ENCODE measurements around the gene SLC12A9.
"Not testable (repeated sequence)": the region's sequence is repeated elsewhere in the genome, so short reads cannot be mapped to it uniquely, and the experiment has no call there.

SLC12A9 gene, protein sequence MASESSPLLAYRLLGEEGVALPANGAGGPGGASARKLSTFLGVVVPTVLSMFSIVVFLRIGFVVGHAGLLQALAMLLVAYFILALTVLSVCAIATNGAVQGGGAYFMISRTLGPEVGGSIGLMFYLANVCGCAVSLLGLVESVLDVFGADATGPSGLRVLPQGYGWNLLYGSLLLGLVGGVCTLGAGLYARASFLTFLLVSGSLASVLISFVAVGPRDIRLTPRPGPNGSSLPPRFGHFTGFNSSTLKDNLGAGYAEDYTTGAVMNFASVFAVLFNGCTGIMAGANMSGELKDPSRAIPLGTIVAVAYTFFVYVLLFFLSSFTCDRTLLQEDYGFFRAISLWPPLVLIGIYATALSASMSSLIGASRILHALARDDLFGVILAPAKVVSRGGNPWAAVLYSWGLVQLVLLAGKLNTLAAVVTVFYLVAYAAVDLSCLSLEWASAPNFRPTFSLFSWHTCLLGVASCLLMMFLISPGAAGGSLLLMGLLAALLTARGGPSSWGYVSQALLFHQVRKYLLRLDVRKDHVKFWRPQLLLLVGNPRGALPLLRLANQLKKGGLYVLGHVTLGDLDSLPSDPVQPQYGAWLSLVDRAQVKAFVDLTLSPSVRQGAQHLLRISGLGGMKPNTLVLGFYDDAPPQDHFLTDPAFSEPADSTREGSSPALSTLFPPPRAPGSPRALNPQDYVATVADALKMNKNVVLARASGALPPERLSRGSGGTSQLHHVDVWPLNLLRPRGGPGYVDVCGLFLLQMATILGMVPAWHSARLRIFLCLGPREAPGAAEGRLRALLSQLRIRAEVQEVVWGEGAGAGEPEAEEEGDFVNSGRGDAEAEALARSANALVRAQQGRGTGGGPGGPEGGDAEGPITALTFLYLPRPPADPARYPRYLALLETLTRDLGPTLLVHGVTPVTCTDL

DNA sequence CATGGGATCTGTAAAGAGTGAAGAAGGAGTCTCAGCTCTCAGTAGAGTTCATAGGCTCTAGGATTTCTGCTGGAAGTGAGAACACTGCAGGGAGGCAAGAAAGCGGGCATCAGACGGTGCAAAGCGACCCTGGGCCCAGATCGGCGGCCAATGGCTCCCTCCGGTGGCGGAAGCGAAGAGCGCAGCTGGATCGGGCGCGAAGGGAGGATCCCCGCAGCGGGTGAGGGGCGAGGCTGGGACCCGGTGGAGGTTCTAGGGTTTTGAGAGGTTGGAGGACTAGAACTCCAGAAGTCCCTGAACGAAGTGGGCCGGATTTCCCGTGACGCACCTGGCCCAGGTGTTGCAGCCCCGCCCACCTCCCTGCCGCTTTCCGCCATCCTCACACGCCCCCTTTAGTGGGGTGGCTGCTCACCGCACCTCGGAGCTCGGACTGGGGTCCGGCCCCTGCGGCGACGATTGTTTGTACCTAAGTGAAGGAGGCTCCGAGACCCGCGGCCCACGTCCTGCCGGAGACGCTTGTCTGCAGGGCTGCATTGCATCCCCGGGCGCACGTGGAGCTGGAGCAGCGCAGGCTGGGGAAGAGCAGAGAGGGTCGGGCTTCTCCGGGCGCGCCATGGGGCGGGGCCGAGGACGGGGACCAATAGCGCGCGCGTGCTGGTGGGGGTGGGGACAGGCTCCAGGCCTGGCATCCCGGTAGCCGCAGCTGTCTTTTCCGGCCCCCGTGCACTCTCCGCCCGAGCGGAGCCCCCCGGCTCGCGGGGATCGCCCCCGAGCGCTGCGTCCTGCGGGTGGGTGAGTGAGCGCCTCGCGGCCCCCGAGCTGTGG is at the start of gene SLC12A9:
Gene SLC12A9 (plus strand): TSS at position 666 of the 825 bp plus-strand sequence. CDS start 1,485 bp downstream, outside the sequence.
- DNase-seq (ENCODE audit: low read depth) = peak; percentile 64

DNA sequence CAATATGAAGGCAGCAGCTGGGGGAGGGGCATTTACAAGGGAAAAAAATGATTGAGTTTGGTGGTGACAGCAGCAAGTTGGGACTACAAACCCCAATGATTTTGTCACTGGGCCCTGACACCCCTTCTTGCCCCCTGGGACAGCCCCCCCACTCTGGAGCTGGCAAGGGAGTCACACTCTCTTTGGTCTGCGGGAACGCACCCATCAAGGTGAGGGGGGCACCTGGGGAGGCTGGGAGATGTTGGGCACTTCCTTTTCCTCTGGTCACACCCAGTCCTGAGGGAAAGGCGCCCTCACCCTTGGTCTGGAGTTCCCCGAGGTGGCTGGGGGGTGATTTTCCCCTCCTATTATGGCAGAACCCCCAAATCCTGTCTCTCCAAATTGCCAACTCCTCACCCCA is 49.6 kb upstream of the SLC12A9 start:
- DNase-seq (ENCODE audit: low read depth) = no peak

DNA sequence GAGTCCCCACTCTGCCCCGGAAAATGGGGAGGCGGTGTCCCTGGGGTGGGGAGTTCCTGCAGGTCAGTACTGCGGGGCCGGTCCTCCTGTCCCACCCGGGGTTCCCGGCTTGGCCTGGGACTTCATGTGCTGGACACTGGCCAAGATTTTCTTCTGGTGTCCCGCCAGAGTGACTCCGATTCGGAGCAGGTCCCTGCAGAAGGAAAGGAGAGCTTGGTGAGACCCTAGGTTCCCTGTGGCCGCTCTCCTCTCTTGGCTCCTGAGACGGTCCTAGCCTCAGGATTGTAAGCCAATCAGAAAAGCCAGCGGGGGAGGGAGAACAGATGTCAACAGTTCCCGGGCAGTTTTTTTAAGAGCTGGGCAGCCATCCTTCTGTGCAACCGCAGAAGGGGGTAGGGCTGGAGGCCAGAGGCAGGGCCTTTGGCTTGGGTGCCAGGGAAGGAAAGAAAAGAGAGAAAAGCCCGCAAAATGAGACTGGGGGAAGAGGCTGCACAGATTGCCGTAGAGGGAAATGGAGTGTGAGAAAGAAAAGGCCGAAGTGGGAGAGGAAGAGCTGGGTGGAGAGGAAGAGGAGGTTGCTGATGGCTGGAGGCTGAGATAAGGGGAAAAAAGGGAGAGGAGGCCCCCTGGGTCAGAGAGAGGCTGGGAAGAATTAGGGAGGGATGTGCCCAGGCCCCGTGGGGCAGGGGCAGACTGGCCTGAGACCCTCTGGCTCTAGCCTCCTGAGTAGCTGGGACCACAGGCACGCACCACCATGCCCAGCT is 48.9 kb upstream of the SLC12A9 start:
- DNase-seq (ENCODE audit: low read depth) = no peak

DNA sequence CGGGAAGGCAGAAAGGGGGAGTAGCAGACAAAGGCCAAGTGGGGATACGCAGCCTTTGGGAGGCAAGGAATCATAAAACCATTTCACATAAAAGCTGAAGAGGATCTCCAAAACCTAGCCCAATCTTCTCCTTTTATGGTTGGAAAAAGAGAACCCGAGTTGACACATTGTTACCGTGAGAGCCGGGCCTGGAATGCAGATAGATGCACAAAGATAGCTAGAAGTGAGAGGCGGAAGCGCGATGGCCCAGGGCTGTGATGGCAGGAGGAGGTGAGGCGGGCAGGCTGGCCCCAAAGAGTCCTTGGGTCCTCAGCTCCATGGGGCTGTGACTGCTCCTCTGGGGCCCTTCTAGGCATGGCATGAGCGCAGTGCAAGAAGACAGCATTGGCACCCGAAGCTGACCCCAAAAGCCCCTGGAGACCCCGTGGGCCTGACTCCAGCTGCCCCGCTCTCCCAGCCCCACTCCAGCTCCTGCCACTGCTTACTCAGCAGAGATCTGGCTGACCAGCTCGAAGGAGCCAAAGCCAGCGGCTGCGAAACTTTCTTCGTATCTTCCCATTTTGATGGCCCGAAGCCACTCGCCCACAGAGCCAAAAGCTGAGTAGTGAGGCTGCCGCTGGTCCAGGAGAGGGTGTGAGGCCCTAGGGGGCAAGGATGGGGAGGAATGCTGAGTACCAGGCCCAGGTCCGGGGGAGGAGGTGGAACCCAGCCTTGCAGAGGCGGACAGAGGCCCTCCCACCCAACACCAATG is 47.7 kb upstream of the SLC12A9 start:
- no peak for DNase-seq (ENCODE audit: low read depth)

DNA sequence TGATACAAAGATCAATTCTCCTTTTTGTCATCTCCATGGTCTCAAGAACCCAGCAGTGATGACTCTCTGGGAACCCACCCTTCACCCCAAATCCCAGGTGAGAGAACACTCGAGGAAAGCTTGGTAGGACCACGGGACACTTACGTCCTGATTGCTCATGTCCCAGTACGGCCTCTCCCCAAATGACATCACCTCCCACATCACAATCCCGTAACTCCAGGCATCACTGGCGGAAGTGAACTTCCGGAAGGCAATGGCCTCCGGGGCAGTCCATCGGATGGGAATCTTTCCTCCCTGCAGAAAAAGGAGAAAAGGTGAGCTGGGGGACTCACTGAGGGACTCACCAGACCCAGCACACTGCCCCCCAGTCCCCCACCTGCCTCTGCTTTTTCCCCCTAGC is 46.2 kb upstream of the SLC12A9 start:
- no peak for DNase-seq (ENCODE audit: low read depth)

DNA sequence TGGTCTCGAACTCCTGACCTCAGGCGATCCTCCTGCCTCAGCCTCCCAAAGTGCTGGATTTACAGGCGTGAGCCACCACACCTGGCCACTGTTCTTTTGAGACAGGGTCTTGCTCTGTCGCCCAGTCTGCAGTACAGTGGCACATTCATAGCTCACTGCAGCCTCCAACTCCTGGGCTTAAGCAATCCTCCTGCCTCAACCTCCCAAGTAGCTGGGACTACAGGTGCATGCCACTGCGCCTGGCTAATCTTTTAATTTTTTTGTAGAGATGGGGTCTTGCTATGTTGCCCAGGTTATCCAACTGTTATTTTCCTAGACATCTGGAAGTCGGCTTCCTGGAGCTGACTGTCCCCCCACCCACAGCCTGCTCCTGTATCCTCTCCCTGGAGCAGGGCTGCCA is 45.6 kb upstream of the SLC12A9 start:
- DNase-seq (ENCODE audit: low read depth) = not testable (repeated sequence)

DNA sequence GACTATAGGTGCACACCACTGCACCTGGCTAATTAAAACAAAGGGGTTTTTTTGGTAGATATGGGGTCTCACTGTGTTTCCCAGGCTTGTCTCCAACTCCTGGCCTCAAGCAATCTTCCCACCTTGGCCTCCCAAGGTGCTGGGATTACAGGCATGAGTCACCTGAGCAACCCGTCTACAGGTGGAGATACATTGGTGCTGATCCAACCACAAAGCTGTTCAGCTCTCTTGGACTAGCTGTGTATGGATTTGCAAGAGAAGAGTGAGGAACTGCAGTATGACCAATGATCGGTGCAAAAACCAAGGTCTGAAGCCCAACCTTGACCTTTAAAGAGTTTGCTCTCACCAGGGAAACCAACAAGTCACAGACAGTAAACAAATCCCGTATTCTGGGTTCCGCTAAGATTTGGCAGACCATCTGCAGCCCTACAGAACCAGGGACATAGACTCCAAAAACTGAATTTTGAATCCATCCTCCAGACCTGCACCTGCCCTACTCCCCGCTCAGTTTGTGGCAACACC is 44.1 kb upstream of the SLC12A9 start:
- DNase-seq (ENCODE audit: low read depth) = no peak

DNA sequence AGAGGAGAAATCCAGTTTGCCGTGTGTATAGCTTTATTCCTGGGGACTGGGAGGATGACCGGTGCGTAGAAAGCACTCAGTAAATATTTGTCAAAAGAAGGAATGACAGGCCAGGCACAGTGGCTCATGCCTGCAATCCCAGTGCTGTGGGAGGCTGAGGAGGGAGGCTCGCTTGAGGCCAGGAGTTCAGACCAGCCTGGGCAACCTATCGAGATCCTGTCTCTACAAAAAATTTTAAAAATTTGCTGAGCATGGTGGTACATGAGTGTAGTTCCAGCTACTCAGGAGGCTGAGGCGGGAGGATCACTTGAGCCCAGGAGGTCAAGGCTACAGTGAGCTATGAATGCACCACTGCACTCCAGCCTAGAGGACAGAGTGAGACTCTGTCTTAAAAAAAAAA is 41.0 kb upstream of the SLC12A9 start:
- DNase-seq (ENCODE audit: low read depth) = no peak

DNA sequence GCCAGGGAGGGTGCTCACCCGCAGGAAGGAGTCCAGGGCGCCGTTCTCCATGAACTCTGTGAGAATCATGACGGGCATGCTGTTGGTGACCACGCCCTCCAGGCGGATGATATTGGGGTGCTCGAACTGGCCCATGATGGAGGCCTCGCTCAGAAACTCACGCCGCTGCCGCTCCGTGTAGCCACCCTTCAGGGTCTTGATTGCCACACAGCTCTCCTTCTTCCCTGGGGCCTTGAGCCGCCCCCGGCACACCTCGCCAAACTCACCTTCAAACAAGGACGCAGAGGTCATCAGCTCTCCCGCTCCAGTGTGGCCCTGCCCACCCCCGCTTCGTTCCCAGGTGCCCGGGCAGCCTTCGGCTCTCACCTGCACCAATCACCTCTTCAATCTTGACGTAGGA is 39.8 kb upstream of the SLC12A9 start:
- no peak for DNase-seq (ENCODE audit: low read depth)

DNA sequence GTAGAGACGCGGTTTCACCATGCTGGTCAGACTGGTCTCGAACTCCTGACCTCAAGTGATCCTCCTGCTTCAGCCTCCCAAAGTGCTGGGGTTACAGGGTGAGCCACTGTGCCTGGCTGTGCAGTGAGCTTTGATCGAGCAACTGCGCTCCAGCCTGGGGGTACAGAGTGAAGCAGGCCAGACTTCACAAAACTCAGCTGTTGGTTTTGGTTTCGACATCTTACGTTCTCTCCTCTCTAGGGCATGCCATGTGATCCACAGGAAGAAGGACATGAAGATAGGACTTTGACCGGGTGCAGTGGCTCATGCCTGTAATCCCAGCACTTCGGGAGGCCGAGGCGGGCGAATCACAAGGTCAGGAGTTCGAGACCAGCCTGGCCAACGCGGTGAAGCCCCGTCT is 36.0 kb upstream of the SLC12A9 start:
- DNase-seq (ENCODE audit: low read depth) = not testable (repeated sequence)

DNA sequence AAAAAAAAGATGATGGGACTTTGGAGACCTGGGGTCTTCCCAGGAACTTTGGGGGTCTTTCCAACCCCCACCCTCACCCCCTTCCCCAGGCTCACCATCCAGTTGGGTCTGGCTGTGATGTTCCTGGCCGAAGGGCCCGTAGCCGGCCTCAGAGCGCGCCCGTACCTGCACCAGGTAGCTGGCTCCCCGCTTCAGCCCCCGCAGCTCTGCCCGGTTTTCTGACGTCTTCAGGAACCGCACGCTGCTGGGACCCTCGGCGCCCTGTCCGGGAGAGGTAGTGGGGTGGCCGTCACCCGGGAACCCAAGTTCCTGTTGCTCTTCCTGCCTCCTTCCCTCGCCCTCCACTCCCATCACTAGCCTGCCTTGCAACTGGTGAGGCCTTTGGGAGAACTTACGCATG is 35.4 kb upstream of the SLC12A9 start:
- DNase-seq (ENCODE audit: low read depth) = no peak

DNA sequence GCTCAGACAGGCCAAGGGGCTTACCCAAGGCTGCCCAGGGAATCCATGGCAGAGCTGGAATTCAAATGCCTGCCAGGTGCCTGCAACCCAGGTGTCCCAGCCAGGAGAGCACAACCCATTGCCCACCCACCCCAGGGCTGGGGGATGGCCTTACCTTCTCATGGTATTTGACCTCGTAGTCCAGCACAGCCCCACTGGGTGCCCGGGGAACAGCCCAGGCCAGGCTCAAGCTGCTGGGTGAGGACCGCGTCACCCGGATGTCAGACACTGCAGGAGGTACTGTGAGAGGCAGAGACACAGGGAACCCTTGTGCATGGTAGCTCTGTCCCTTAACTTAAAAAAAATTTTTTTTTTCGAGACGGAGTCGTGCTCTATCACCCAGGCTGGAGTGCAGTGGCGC is 34.1 kb upstream of the SLC12A9 start:
- no peak for DNase-seq (ENCODE audit: low read depth)

DNA sequence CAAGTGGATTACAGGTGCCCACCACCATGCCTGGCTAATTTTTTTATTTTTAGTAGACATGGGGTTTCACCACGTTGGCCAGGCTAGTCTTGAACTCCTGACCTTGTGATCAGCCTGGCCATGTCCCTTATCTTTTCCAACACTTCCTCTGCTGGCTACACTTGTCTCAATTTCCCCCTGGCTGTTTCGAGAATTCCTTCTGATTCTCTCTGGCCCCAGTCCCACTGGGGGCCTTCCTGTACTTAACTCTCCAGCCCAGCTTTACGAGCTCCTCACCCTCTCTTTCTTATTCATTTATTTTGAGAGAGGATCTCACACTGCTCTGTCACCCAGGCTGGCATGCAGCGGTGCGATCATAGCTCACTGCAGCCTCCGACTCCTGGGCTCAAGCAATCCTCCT is 33.7 kb upstream of the SLC12A9 start:
- DNase-seq (ENCODE audit: low read depth) = no peak

DNA sequence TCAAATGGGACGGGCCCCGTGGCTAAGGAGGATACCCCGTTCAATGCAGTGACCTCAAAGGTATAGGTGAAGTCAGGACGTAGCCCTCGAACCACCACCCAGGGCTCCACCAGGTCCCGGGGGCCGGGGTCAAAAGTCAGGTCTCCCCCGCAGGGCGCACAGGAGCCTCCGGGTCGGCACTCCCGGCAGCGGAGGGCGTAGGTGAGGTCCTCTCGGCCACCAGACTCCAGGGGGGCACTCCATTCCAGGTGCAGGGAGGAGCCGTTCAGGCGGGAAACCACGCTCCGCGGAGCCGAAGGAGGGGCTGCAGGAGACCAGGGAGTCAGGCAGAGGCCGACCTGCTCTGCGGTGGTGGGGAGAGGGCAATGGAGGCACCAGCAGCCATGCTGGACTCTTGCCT is 32.9 kb upstream of the SLC12A9 start:
- DNase-seq (ENCODE audit: low read depth) = no peak

DNA sequence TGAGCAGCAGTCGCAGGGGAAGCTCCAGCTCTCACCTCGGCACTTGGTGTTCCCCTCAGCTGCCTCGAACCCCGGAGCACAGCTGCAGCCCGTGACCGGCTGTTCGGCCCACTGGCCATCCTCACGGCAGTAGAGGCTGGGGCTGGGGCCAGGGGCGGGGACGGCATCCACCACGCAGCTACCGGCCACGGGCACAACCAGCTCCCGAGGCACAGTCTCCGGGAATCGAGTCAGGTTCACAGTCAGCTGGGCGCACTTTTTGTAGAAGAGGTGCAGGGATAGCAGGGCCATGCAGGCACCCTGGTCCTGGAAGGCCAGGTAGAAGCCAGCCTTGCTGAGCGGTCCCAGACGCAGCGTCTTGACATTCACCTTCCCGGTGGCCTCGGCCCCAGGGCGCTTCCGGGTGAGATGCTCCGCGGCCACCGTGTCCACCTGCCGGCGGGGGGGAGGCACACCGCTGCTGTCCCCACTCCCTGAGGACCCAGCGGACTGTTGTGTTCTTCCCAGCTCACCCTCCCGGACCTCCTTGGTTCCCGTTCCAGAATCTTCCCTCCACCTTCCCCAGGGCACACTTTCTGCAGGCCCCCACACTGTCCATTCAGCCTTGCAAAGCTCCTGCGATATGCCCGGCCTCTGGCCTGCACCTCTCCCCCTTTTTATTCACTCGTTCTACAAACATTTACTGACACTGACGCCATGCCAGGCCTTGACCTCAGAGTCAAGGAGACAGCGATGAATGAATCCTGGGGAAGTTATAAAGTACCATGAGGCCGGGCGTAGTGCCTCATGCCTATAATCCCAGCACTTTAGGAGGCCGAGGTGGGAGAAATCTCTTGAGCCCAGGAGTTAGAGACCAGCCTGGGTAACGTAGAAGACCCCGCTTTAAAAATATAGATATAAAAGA is 30.0 kb upstream of the SLC12A9 start:
- no peak for DNase-seq (ENCODE audit: low read depth)

DNA sequence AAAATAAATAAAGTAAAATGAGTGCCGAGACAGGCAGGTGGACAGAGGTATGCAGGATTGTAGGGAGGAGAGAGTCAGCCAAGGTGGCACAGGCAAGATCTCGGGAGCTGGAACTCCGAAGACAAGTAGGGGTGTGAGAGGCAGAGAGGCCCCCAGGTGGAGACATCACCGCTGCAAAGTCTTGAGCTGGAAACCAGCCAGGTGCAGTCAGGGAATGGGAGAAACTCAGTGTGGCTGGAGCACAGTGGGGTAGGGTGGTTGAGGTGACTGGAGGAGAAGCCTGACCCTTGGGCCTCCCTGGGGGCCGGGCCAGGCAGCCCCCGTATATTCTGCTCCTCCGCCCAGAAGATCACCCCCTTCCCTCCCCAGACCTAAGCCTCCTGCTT is 29.4 kb upstream of the SLC12A9 start:
- no peak for DNase-seq (ENCODE audit: low read depth)

DNA sequence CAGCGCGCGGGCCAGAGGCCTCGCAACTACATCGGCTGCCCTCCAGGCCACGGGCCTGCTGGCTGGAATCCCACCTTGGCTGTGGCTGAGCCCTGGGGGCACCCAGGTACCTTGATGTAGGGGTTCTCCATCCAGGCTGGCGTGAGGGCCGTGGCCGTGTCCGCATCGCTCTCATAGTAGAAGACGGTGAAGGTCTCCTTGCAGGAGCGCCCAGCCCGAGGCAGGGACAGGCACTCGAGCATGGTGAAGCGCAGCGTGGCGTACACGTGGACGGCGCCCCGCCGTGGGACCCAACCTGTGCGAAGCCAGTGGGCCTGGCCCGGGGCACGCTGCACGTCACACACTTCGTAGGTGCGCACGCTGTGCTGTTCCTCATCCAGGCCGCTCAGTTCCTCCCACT is 29.0 kb upstream of the SLC12A9 start:
- no peak for DNase-seq (ENCODE audit: low read depth)

DNA sequence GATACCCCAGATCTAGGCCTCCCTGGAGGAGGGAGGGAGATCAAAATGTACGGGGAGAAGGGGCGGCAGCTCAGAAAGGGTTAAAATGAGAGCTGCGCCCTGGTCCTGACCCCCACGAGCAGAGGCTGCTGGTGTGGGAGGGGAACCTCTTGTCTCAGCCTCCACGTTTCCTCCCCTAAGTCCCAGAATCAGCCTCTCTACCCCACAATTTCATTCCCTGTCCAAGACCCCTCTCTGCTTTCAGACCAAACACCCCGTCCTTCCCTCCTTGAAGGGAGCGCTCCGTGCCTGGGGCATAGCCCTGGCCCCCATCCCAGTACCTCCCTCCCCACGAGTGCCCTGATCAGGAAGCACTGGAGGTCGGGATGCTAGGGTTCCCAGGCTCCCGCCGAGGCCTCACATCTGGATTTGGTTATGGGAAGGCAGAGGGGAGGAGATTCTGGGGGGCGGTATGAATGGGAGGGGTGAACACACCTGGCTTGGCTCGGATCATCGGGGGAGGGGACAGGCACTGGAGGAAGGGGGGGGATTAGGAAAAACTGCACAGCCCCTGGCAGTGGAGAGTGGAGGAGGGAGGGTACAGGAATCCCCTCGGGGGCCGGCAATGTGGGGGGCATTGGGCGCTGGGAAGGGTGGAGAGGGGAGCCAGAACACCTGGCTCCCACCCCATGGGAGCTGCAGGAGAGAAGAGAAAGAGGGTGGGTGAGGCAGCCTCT is 27.9 kb upstream of the SLC12A9 start:
- no peak for DNase-seq (ENCODE audit: low read depth)

DNA sequence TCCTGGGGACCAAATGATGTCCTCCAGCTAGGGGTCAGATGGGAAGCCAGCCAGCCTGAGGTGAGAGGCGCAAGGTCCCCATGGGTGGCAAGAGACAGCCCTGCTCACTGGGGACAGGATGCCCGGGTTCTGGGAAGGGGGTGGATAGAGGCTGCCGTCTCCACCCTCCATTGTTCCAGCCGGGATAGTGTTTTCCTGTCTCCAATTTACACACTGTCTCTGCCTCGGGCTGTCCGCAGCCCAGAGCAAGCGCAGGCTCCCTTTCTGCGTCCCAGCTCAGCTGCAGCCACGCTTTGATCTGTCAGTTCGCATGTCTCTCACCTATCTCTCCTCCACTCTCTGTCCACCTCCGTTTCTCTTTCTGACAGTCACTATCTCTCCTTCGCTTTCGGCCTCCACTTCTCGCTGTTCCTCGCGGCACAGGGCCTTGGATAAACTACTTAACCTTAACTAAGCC is 27.3 kb upstream of the SLC12A9 start:
- no peak for DNase-seq (ENCODE audit: low read depth)
